ENCODE data around the gene ZBTB7C.
A peak's percentile ranks its signal among the peaks of the same experiment; 100 is the strongest.

- no peak for TF ChIP-seq EZH2 (IDR thresholded peaks at IDR 0.05)
- peak; percentile 16 for TF ChIP-seq CTCF (IDR thresholded peaks at IDR 0.05)
These were observed 303.9 kb downstream of the ZBTB7C start for GRCh38 chr18:48105317-48105716.
